Measurements from ENCODE around the gene BRPF3. TPM values are rescaled to one million over a fixed set of nuclear protein-coding genes. Genes with fewer than 3 reads are reported as not detected.

The BRPF3 gene
- total RNA-seq, 2 donors from 2014 or later: 33.2 to 72.1 TPM

GRCh38 chr6:36268478-36269275 lies 72.1 kb downstream of the BRPF3 start:
- intact Hi-C loops (cut with DNase I): no loop called here
- TF ChIP-seq POLR2AphosphoS5 (IDR thresholded peaks at IDR 0.05) (no peak), CTCF (IDR thresholded peaks at IDR 0.05) (no peak), POLR2A (IDR thresholded peaks at IDR 0.05) (no peak)
- Histone ChIP-seq H3K4me3 (no peak overlapping the region), H3K4me1 (replicated peaks) (no peaks in the 10 kb centered on the region), H3K36me3 (no peaks in the 10 kb centered on the region), H3K9me3 (no peaks in the 10 kb centered on the region), H3K27ac (no peak overlapping the region), H3K27me3 (replicated peaks; ENCODE audit: insufficient read depth) (no peaks in the 10 kb centered on the region)
- WGBS: 63% methylated on average over 12 of the region's 12 CpGs
- no peak for DNase-seq (ENCODE audit: low spot score)

GRCh38 chr6:36269834-36270705 lies 73.5 kb downstream of the BRPF3 start, which contains the start of gene PNPLA1:
Gene PNPLA1, plus strand, starts transcription at chr6:36270060. Its CDS starts 400 bp downstream, at chr6:36270460.
- H3K4me3 ChIP-seq: no peak within 1 kb of the TSS
- DNase-seq (ENCODE audit: low spot score): no peak
- no peaks in the 10 kb centered on the region for H3K9me3 ChIP-seq
- TF ChIP-seq POLR2A (IDR thresholded peaks at IDR 0.05): no peak
- TF ChIP-seq CTCF (IDR thresholded peaks at IDR 0.05): no peak
- TF ChIP-seq POLR2AphosphoS5 (IDR thresholded peaks at IDR 0.05): no peak
- H3K4me1 ChIP-seq (replicated peaks): no peaks in the 10 kb centered on the region
- intact Hi-C loops (cut with DNase I): no loop called here
- 58% methylated on average over 29 of the region's 32 CpGs for WGBS
- no peak within 1 kb of the TSS for H3K27ac ChIP-seq
- no peaks in the 10 kb centered on the region for H3K36me3 ChIP-seq
- no peaks in the 10 kb centered on the region for H3K27me3 ChIP-seq (replicated peaks; ENCODE audit: insufficient read depth)

- no peaks in the 10 kb centered on the region for H3K9me3 ChIP-seq
- H3K36me3 ChIP-seq: no peaks in the 10 kb centered on the region
- 88% methylated on average over 8 of the region's 8 CpGs for WGBS
- no peak for DNase-seq (ENCODE audit: low spot score)
- H3K27me3 ChIP-seq (replicated peaks; ENCODE audit: insufficient read depth): no peaks in the 10 kb centered on the region
- intact Hi-C loops (cut with DNase I): no loop called here
- no peak overlapping the region for H3K27ac ChIP-seq
- no peak overlapping the region for H3K4me3 ChIP-seq
- H3K4me1 ChIP-seq (replicated peaks): no peaks in the 10 kb centered on the region
- no peak for TF ChIP-seq POLR2A (IDR thresholded peaks at IDR 0.05)
- no peak for TF ChIP-seq CTCF (IDR thresholded peaks at IDR 0.05)
- no peak for TF ChIP-seq POLR2AphosphoS5 (IDR thresholded peaks at IDR 0.05)
Observed at GRCh38 chr6:36272234-36272633, 75.7 kb downstream of the BRPF3 start.

GRCh38 chr6:36273067-36273466 lies 76.5 kb downstream of the BRPF3 start:
- no peak for DNase-seq (ENCODE audit: low spot score)
- TF ChIP-seq POLR2A (IDR thresholded peaks at IDR 0.05): no peak
- no peak for TF ChIP-seq POLR2AphosphoS5 (IDR thresholded peaks at IDR 0.05)
- no peak for TF ChIP-seq CTCF (IDR thresholded peaks at IDR 0.05)
- no peak overlapping the region for H3K4me3 ChIP-seq
- intact Hi-C loops (cut with DNase I): no loop called here
- H3K9me3 ChIP-seq: no peaks in the 10 kb centered on the region
- 97% methylated on average over 5 of the region's 5 CpGs for WGBS
- H3K36me3 ChIP-seq: no peaks in the 10 kb centered on the region
- no peaks in the 10 kb centered on the region for H3K27me3 ChIP-seq (replicated peaks; ENCODE audit: insufficient read depth)
- no peak overlapping the region for H3K27ac ChIP-seq
- H3K4me1 ChIP-seq (replicated peaks): no peaks in the 10 kb centered on the region
